Uterus (tissue), 4 donors: Measurements from ENCODE around the gene NTNG1. TPM values are rescaled to one million over a fixed set of nuclear protein-coding genes. Genes with fewer than 3 reads are reported as not detected.

Source experiments
- DNase-seq, 2 donors: peaks; one replicate each; pipeline ENCODE4 v3.0.0-alpha.2; 2019 to 2020
- H3K27ac ChIP-seq, 2 donors: fragments of 200-600 bp; sonication (generic); 1 replicate in 1 of 2; 2 replicates in 1 of 2; pipeline ENCODE4 v1.5.1; 2016 to 2018
- H3K27me3 ChIP-seq, 2 donors: fragments of 200-600 bp; sonication (generic); one replicate each; pipeline ENCODE4 v1.5.1; 2018 to 2019; ENCODE audit warnings: control low read depth in 1 of 2
- H3K36me3 ChIP-seq, 2 donors: fragments of 200-600 bp; sonication (generic); one replicate each; pipeline ENCODE4 v1.5.1; 2019; ENCODE audit warnings: control low read depth in 1 of 2
- H3K4me1 ChIP-seq, 2 donors: fragments of 200-600 bp; sonication (generic); one replicate each; pipeline ENCODE4 v1.5.1; 2018 to 2019; ENCODE audit warnings: control low read depth in 1 of 2
- H3K4me3 ChIP-seq, 2 donors: fragments of 200-600 bp; sonication (generic); 1 replicate in 1 of 2; 2 replicates in 1 of 2; pipeline ENCODE4 v1.5.1; 2018 to 2019; ENCODE audit warnings: mild to moderate bottlenecking in 1 of 2
- H3K9me3 ChIP-seq, 2 donors: fragments of 200-600 bp; sonication (generic); one replicate each; pipeline ENCODE4 v1.5.1; 2019; ENCODE audit warnings: control low read depth in 1 of 2
- POLR2A ChIP-seq, 2 donors: fragments of 450-650 bp; IDR thresholded peaks; one replicate each; pipeline ENCODE4 v1.6.1; 2016; ENCODE audit warnings: antibody characterized with exemption in 2 of 2, mild to moderate bottlenecking in 1 of 2, moderate library complexity in 1 of 2
- intact Hi-C: fragments of 100-400 bp; cut with DNase I; formaldehyde crosslinking; loops from one replicate; pipeline ENCODE4 v1.15.1; 2023; ENCODE audit warnings: low total_unique reads
- total RNA-seq, 4 donors: library from RNA; depleted of rRNA in 3 of 4; stranded (reverse); fragments of >200 nt in 3 of 4; gene quantifications; one replicate each; pipeline versions ENCODE4 v1.1.0 to v1.2.4, GENCODE V29; 2014 to 2023
- TF ChIP-seq, protein P1 (sequence below), 4 experiments: fragments of 200-600 bp in 2 of 4; fragments of 450-650 bp in 2 of 4; sonication (generic) in 2 of 4; IDR thresholded peaks; one replicate each; pipeline ENCODE4 v1.5.1; 2016 to 2019; ENCODE audit warnings: antibody characterized with exemption in 4 of 4, mild to moderate bottlenecking in 2 of 4, moderate library complexity in 1 of 4
- donor health status: DM: yes; HTN: yes; CAD: no.

Gene NTNG1
- total RNA-seq, 4 donors from 2014 or later: 1.2 to 11.9 TPM; not detected in 2

DNA sequence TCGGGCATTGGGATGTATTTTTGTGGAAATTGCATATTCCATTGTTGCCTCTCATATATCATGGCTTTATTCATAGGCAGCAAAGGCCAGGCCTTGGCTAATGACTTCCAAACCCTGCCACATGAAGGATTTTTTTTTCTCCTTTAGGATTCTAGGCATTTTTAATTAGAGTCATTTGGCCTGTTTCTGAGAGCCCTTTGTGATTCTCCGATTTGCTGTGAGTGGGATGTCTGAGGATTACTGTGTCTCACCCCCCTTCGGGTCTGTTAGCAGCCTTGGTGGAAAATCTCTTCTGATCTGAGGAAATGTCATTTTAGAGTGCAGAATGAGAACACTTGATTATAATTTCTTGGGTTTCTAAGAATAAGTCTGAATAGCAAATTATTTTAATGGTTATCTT lies 253.5 kb downstream of the NTNG1 start:
- no peak for DNase-seq
- Histone ChIP-seq H3K9me3 (no peaks in the 10 kb centered on the region), H3K27me3 (no peaks in the 10 kb centered on the region), H3K4me3 (no peak overlapping the region), H3K4me1 (no peaks in the 10 kb centered on the region), H3K36me3 (no peaks in the 10 kb centered on the region), H3K27ac (no peak overlapping the region)
- intact Hi-C loops: no loop called here
- no peak for TF ChIP-seq POLR2A (IDR thresholded peaks at IDR 0.05)
- TF ChIP-seq, protein P1, sequence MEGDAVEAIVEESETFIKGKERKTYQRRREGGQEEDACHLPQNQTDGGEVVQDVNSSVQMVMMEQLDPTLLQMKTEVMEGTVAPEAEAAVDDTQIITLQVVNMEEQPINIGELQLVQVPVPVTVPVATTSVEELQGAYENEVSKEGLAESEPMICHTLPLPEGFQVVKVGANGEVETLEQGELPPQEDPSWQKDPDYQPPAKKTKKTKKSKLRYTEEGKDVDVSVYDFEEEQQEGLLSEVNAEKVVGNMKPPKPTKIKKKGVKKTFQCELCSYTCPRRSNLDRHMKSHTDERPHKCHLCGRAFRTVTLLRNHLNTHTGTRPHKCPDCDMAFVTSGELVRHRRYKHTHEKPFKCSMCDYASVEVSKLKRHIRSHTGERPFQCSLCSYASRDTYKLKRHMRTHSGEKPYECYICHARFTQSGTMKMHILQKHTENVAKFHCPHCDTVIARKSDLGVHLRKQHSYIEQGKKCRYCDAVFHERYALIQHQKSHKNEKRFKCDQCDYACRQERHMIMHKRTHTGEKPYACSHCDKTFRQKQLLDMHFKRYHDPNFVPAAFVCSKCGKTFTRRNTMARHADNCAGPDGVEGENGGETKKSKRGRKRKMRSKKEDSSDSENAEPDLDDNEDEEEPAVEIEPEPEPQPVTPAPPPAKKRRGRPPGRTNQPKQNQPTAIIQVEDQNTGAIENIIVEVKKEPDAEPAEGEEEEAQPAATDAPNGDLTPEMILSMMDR (IDR thresholded peaks at IDR 0.05): no peak

DNA sequence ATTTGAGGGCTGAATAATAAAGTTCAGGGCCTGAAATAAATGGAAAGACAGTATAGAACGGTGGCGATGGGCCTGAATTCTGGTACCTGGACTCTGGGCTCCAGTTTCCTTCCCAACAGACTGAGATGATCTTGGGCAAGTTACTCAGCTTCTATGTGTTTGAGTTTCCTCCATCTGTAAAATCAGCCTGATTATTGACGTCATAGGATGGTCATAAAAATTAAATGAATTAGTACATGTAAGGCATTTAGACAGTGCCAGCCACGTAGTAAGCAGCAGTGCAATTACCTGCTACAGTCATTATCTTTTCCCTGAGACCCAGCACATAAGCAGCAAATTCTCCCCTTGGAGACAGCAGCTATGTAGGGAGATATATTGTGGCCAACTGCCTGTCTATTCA lies 260.9 kb downstream of the NTNG1 start:
- no peaks in the 10 kb centered on the region for H3K4me1 ChIP-seq
- no peaks in the 10 kb centered on the region for H3K36me3 ChIP-seq
- H3K27ac ChIP-seq: no peak overlapping the region
- DNase-seq: no peak
- intact Hi-C loops: no loop called here
- TF ChIP-seq POLR2A (IDR thresholded peaks at IDR 0.05): no peak
- TF ChIP-seq, protein P1 (IDR thresholded peaks at IDR 0.05): no peak
- no peaks in the 10 kb centered on the region for H3K27me3 ChIP-seq
- no peaks in the 10 kb centered on the region for H3K9me3 ChIP-seq
- H3K4me3 ChIP-seq: no peak overlapping the region

DNA sequence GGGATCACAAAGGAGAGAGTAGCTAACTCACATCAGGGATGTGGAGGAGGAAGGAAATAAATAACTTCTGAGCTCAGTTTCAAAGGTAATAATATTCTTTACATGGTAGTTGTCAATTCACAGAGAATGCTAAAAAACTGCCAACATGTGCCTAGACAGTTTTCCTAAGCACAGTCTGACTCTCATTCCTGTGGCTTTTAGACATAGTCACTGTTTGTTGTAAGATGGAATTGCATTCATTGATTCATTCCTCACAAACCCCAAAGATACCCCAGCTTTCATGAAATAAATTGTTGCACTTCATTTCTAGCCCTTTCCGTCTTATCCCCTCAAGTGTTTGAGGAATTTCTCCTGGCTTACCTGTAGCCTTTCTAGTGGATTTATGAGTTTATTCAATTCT lies 263.9 kb downstream of the NTNG1 start:
- TF ChIP-seq, protein P1 (IDR thresholded peaks at IDR 0.05): no peak
- no peak for TF ChIP-seq POLR2A (IDR thresholded peaks at IDR 0.05)

DNA sequence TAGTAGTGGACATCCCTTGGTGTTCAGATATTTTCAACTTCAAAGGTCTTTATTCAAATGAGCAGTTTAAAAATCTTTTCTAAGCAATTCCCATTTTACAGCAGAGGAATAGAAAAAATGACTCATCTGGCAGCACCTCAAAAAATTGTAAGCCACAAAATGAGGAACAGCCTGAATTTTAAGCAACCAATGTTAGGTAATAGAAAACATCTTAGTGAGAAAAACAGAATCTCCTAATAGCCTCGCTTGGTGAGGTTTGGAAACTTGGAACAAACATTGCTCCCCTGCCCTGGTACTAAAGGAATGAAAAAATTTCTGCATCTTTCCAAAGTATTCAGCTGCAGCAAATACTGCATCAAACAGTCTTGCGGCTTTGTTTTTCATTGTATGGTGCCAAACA lies 264.4 kb downstream of the NTNG1 start:
- H3K9me3 ChIP-seq: no peaks in the 10 kb centered on the region
- H3K4me3 ChIP-seq: no peak overlapping the region
- no peaks in the 10 kb centered on the region for H3K36me3 ChIP-seq
- DNase-seq: no peak
- TF ChIP-seq, protein P1 (IDR thresholded peaks at IDR 0.05): no peak
- TF ChIP-seq POLR2A (IDR thresholded peaks at IDR 0.05): no peak
- H3K4me1 ChIP-seq: no peaks in the 10 kb centered on the region
- H3K27ac ChIP-seq: no peak overlapping the region
- intact Hi-C loops: no loop called here
- no peaks in the 10 kb centered on the region for H3K27me3 ChIP-seq

More for the DNA sequence above, 263.9 kb downstream of the NTNG1 start:
- intact Hi-C loops: no loop called here
- Histone ChIP-seq H3K4me3 (no peak overlapping the region), H3K27me3 (no peaks in the 10 kb centered on the region), H3K36me3 (no peaks in the 10 kb centered on the region), H3K27ac (no peak overlapping the region), H3K9me3 (no peaks in the 10 kb centered on the region), H3K4me1 (no peaks in the 10 kb centered on the region)
- no peak for DNase-seq

DNA sequence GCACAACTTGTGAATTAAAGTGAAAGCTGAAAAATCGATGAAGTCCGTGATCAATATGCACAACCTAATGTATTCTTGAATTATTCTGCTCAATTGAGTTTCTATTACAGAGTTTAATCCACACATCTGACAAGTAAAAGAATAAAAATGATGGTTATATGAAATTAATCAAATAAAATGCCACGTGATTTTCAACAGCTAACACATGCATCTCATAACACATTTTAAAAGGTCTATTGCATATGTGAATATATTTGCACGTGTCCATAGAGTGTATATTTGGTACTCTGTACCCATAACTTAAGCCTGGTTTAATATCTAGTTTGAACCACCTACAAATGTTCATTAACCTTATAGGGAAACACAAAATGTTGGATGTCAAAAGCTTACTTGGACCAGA lies 266.2 kb downstream of the NTNG1 start:
- no peak for TF ChIP-seq POLR2A (IDR thresholded peaks at IDR 0.05)
- TF ChIP-seq, protein P1 (IDR thresholded peaks at IDR 0.05): no peak
- DNase-seq: no peak
- intact Hi-C loops: no loop called here
- no peaks in the 10 kb centered on the region for H3K9me3 ChIP-seq
- H3K4me3 ChIP-seq: no peak overlapping the region
- H3K27me3 ChIP-seq: no peaks in the 10 kb centered on the region
- H3K36me3 ChIP-seq: no peaks in the 10 kb centered on the region
- H3K27ac ChIP-seq: no peak overlapping the region
- no peaks in the 10 kb centered on the region for H3K4me1 ChIP-seq
